Left kidney (tissue), 2 donors: ENCODE results near the gene DNASE1L3. TPM values are rescaled to one million over a fixed set of nuclear protein-coding genes. Genes with fewer than 3 reads are reported as not detected.
"Not testable (repeated sequence)": the region's sequence is repeated elsewhere in the genome, so short reads cannot be mapped to it uniquely, and the experiment has no call there.

Source experiments
- DNase-seq: peaks from one replicate; pipeline ENCODE4 v3.0.0-alpha.2; 2013
- polyA plus RNA-seq: library from polyadenylated mRNA; unstranded; fragments of 120-200 nt; gene quantifications from one replicate; pipeline ENCODE4 v1.2.1, GENCODE V29; 2013; ENCODE audit not compliant: insufficient read length

The DNASE1L3 gene
- polyA plus RNA-seq, 1 donor: 9.2 TPM

DNA sequence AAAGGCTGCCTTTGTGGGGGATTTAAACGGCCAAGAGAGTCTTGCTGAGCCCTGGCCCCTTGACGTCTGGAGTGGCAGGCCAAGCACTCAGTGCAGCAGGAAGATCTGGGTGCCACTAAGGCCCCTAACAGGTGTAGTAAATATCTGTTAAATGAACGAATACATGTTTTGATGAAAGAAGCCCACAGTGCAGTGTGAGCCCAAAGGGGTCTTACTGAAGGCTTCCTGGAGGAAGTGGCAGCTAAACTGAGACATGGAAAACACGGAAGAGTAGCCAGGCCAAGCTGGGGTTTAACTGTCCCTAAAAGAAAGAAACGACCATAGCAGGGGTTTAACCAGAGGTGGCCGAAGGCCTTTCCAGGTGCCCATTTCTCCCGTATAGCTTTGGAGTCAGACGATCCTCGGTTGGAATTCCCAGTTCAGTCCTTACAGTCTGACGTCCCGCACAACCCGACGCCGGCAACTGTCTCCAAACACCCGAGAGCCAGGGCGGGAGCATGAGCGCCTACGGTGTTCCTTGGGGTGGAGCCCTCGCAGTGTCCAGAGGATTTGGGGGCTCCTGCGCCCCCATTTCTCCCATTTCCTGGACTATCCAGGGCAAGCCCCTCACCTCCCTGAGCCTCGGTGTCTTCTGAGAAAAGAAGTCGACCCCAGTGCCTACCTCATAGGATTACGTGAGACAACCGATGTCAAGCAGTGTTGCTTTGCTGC is 25.9 kb upstream of the DNASE1L3 start:
- no peak for DNase-seq

DNA sequence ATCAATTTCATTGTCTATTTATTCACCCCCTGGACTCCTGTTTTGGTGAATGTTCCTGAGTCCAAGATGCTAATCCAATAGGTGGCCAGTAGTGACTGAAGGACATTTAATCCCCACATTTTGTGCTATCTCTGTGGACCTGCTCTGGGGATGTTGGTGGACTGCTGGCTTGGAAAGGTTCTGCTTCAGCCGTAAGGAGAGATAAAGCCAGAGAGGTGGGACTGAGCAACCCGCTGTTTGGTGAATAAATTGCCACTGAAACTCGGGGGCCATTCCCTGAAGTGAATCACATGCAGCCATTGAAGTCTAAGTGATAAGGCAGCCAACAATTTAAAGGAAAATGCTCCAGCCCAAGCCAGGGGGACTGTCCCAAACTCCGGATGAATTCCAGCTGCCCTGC is 25.2 kb upstream of the DNASE1L3 start:
- no peak for DNase-seq

- DNase-seq: no peak
These were observed 23.8 kb upstream of the DNASE1L3 start for GRCh38 chr3:58234516-58234931.

DNA sequence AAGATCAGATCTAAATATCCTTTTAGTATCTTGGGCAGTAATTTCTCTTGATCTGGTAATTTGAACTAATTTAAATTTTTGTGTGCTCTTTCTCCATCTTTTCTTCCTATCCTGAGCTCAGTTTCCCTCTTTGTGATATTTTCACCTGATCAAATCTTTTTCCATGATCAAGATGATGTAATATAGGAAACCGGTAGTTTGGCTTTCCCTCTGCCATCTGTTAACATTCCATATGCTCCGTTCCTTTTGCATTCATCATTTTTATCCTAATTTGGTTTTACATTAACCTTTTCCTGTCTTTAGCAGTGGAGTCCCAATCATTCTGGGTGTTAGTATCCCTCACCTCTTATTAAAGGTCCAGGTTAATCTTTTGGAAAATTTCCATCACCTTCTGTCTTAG is 20.9 kb upstream of the DNASE1L3 start:
- DNase-seq: no peak

DNA sequence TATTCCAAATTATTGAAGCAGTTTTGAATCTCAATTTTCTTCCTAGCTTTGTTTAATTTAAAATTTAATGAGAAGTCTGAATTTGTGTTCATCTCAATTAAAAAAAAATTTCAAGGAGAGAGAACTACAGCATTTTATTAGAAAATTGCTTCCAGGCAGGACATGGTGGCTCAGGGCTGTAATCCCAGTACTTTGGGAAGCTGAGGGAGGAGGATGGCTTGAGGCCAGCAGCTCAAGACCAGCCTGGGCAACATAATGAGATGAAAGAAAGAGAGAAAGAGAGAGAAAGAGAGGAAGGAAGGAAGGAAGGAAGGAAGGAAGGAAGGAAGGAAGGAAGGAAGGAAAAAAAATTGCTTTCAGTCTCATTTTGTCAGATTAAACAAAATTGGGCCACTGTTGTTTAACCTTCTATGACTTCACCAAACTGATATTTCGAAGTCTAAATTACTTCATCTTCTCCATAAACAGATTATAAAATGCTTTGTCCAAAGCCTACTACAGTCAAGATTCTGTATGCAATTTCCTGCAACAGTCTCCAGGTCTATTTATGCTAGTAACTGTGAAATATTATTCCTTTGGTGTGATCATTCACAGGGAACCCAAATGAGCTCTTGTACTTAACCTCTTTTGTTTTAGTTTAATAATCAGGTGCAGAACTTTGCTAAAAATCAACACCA is 20.2 kb upstream of the DNASE1L3 start:
- no peak for DNase-seq

GRCh38 chr3:58227933-58228332 is 17.2 kb upstream of the DNASE1L3 start:
- not testable (repeated sequence) for DNase-seq

GRCh38 chr3:58223855-58224254 is 13.1 kb upstream of the DNASE1L3 start:
- DNase-seq: no peak

GRCh38 chr3:58222161-58222724 is 11.5 kb upstream of the DNASE1L3 start:
- no peak for DNase-seq

- no peak for DNase-seq
These were observed 8.1 kb upstream of the DNASE1L3 start for GRCh38 chr3:58218904-58219303.

DNA sequence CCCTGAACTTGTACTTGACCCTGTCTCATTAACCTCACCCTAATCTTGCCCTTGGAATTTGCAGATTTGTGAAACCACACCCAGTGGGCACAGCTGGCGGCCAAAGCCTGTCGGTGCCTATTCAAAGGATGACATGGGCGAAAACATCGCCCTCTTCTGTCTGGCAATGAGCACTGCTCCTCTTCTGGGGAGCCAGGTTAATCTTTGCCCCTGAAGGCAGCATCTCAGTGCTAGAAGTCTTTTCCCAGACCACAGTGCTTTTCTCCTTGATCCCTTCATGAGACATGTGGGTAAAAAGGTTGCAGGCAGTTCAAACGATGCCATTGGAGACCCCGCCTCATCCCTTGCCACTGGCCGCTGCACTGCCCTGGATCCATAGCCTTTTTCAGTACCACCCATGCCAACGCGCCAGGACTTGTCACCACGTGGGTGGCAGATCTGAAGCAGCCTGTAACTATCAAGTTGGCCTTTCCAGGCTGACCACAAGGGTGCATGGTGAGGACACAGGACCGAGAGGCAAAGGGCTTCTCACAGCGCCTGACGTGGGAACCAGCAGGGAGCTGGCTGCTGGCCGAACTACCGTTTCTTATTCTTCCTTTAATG is 6.5 kb upstream of the DNASE1L3 start:
- peak; percentile 28 for DNase-seq

DNA sequence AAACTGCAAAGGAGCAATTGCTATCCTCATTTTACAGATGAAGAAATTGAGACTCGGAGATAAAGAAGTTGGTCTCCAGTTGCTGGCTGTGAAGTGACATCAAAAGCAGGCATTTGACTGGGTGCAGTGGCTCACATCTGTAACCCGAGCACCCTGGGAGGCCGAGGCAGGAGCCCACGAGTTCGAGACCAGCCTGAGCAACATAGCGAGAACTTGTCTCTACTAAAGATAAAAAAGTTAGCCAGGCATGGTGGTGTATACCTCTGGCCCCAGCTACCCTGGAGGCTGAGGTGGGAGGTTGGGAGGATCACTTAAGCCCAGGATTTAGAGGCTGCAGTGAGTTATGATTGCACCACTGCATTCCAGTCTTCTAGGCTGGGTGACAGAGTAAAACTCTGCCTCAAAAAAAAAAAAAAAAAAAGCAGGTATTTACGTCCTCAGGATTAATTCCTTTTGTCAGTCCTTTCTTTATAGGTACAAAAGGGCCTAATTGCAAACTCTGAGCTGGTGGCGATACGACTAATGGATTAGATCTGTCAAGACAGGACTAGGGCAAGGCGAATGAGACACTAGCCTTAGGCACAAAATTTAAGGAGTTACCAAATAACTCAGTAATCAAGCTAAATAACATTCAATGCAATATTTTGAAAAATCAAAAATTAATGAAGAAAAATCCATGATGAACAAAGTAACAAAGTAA is 5.9 kb upstream of the DNASE1L3 start:
- no peak for DNase-seq

DNA sequence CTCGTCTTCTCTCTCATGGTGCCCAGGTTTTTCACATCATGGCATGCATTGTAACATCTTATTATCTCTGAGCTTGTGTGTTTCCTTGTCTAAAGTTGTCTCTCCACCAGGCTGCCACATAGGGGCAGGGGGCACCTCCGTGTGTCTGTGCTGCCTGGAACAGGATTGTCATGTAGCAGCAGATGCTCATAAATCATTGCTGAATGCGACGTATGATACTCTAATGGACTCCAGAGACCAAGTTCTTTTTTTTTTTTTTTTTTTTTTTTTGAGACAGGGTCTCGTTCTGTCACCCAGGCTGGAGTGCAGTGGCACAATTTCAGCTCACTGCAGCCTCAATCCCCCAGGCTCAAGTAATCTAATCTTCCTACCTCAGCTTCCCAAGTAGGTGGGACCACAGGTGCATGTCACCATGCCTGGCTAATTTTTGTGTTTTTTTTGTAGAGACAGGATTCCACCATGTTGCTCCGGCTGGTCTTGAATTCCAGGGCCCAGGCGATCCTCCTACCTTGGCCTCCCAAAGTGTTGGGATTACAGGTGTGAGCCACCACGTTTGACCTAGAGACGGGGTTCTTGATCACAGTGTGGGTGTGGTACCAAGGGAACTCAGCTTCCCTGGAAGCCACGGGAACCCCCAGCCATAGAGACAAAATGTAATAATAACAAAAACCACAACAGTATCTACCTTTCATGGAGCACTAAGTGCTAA is 4.7 kb upstream of the DNASE1L3 start:
- no peak for DNase-seq

DNA sequence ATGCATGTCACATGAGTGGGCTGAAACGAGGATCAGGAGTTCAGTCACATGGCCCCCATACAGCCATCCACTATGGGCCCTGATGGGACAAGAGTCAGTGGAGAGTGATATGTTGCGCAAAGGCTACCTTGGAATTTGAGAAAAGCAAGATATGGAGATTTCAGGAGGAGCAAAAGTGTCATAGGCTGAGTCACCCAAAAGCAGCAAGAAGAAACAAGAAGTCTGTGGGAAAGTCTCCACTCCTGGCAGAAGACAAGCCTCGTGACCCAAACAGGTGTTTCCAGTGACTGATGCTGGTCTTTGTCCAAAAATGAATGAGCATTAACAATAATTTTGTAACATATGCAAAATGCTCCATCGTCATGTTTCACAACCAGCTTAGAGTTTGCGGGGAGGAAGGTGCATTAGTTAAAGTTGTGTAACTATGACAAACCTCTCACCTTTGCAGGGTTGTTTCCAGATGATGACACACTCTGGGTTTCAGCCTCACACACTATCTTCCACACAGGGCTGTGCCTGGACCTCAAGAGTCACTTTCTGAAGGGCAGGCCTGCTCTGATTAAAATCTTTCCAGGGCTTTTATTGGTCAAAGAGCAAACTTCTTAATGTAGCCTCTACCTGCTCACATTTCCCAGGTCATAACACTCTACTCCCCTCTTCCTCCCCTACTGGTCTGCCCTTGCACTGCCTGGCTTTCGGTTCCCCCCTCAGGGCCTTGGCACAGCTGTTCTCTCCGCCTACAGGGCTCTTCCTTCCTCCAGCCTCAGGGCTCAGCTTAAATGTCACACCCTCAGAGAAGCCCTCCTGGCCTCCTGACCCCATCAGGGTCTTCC is 3.9 kb upstream of the DNASE1L3 start:
- DNase-seq: no peak

- DNase-seq: no peak
These were observed 839 bp downstream of the DNASE1L3 start for GRCh38 chr3:58209933-58210332.

DNA sequence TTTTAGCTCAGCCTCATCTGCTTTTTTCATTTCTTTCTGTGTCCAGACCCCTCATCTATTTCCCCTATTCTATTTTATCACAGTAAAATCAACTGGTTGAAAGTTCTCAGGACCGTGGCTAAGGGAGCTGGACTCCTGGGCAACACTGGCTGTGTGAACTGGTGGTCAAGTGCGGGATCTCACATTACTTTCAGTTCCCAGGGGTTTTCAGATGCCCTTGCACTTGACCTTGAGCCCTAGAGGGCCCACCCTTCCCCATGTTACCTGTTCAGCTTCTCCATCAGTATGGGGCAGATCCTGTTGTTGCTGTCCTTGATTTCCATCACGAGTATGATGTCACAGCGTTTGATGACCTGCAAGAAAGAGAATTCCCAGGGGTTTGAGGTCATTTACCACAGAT is 2.8 kb downstream of the DNASE1L3 start:
- DNase-seq: no peak

GRCh38 chr3:58206406-58207011 is 4.3 kb downstream of the DNASE1L3 start:
- DNase-seq: no peak

- DNase-seq: no peak
These were observed 4.8 kb downstream of the DNASE1L3 start for GRCh38 chr3:58205981-58206380.

DNA sequence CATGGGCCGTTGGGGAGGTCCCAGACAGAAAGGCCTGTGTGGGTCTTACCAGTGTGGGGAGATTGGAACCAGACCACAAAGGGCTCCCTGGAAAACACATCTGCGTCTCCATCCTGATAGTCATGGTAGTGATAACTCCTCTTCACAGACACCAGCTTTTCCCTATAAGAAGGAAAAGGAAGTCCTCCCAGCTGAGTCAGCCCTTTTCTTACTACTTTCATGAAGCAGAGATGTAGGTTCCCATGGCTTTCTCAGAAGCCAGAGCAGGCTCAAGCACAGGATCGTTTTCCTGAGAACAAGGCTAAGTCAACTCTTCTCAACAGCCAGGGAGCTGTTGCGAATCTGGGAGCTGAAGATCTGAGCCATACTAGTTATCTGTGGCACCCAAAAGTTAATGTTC is 6.1 kb downstream of the DNASE1L3 start:
- DNase-seq: no peak

GRCh38 chr3:58203541-58203940 is 7.2 kb downstream of the DNASE1L3 start:
- no peak for DNase-seq

DNA sequence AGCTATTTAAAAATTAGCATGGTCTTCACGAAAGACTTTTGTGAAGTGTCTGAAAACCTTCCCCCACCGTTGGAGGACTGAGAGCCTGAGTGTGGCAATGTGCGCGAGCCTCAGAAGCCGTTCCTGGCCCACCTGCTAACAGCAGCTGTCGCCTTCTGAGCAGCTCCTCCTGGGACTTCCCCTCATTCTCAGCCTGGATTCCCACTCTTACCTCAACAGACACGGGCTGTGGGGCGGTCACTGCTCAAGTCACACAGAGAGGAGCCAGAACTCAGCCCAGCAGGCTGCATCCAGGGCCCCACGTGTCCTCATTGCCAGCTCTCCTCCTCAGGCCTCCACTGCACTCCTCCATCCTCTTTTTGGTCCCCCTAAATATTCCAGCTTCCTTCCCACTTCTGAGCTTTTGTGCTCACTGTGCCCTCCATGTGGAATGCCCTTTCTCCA is 7.8 kb downstream of the DNASE1L3 start:
- no peak for DNase-seq
